GM21390 (cell line): ENCODE data around the gene ZNF692.
A peak's percentile ranks its signal among the peaks of the same experiment; 100 is the strongest.

Experiments used
- ATAC-seq: cut with Tn5 transposase; IDR thresholded peaks from one replicate; pipeline ENCODE4 v1.9.1; 2021; ENCODE audit not compliant: unreplicated experiment

The ZNF692 gene

DNA sequence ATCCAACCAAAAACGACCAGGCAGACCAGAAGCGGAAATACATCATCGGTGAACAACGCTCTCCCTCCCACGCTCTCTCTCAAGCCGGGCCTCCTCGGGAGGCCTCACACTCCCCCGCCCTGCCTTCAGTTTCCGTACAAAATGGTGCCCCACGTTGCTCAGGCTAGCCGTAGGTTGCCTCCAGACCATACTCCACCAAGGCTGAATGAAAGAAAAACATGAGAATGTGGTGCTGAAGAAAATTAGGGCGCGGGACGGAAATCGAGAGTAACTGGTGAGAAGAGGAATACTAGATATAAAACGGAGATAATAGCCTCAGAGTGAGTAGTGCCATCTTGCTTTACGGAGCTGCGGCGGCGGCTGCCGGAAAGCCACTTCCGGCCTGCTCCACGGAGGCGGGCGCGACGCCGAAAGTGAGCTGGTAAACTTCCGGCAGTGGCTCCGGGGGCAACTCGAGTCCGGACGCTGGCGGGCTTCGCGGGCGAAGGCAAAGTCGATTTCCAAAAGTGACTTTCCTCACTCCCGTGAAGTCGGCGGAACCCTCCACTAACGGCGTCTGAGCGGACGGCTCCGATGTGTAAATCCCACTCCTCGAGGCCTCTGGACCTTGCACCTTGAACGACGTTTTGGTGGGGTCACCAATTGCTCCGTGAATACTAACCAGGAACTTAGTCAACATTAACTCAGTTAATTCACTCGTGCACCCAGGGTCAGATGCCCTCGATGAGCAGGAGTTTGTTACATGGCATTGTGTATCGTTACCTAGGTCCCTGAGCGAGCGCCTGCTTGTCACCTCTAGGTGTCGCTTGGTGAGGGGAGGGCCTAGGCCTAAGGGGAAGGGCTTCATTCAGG is 32.8 kb downstream of the ZNF692 start, which contains the start of gene SH3BP5L:
Gene SH3BP5L, minus strand, starts transcription at position 7 of the 852 bp plus-strand sequence. CDS start 980 bp downstream, outside the sequence.
- ATAC-seq: peak; percentile 91

DNA sequence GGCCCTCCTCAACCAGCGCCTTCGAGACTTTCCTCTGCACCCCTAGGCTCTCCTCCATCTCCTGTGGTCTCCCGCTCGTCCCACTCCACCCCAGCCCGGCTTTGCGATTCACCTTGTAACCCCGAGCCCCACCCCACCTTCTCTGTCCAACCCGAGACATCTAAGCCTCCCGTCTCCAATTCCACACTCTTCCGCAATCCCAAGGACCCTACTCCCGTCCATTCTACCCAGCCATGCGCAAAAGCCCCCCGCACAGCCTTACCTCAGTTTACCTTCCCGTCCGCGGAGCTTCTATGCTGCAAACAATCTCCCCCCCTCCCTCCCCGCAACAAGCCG is 33.3 kb downstream of the ZNF692 start:
- peak; percentile 3 for ATAC-seq

DNA sequence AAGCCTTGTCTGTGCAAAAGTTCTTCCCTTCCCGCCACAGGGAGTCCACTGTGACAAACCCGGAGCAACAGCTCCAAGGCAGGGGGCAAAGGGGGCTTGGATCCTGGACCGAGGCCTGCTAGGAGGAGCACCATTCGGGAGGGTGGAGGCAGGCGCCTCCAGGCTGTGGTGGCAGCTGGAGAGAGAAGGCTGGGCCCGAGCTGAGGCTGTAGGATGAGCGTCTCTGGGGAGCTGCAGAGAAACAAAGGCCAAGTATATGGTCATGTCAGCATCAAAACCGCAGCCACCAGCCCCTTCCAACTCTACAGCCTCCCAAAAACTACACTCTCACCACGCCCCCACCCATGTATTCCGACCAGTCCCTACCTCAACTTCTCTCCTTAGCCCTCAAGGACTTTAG is 33.7 kb downstream of the ZNF692 start:
- no peak for ATAC-seq

DNA sequence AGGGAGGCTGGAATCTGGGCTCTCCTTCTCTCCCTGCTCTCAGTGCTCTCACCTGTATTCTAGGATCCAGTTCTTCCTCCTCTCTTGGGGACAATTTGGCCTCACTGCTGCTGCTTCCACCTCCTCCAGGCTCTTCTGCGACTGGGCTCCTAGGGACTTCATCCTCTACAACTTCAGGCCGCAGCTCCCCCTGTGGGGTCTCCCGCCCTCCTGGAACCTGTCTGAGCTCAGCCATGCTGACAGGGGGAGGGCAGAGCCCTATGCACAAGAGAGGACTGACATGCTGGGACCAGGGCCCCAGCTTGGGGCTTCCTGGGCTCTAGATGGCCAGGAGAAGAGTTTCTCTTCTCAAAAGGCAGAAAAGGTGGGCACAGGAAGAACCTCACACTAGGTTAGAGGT is 34.2 kb downstream of the ZNF692 start:
- ATAC-seq: no peak

DNA sequence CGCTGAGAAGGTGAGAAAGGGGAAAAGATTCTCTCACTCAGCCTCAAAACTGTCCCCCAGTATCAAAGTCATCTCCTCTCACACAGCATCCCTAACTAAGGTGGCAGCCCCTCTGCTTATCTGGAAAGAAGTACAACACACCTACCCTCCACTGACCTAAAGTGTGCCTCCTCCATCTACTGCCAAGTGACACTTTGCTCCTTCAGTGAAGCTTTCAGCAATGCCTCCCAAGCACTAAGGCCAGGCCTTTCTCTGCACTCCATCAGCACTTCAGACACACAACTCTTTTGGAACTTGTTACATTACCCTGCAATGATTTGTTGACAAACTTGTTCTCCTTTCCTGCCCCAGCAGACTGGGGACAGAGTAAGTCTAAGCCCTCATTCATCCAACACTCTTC is 34.6 kb downstream of the ZNF692 start:
- ATAC-seq: no peak

DNA sequence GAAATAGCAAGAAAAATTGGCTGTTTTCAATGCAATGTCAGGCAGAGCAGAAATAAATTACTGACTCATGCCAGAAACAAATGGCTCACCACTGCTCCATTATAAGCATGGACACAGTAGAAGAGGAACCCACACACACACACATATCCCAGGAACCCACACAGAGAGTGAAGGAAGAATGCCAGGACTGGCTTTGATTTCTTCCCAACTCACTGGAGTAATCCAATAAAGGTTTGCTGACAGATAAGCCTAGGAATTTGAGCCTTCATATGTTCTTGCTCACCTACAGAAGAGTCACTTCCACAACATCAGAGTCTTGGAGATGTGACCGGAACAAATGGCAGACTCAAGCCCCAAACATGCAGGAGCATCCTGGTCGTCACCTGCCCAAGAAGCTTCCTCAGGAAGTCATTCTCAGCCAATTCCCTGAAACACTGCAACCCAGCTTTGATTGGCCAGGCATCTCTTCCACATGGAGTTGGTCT is 35.3 kb downstream of the ZNF692 start:
- no peak for ATAC-seq

DNA sequence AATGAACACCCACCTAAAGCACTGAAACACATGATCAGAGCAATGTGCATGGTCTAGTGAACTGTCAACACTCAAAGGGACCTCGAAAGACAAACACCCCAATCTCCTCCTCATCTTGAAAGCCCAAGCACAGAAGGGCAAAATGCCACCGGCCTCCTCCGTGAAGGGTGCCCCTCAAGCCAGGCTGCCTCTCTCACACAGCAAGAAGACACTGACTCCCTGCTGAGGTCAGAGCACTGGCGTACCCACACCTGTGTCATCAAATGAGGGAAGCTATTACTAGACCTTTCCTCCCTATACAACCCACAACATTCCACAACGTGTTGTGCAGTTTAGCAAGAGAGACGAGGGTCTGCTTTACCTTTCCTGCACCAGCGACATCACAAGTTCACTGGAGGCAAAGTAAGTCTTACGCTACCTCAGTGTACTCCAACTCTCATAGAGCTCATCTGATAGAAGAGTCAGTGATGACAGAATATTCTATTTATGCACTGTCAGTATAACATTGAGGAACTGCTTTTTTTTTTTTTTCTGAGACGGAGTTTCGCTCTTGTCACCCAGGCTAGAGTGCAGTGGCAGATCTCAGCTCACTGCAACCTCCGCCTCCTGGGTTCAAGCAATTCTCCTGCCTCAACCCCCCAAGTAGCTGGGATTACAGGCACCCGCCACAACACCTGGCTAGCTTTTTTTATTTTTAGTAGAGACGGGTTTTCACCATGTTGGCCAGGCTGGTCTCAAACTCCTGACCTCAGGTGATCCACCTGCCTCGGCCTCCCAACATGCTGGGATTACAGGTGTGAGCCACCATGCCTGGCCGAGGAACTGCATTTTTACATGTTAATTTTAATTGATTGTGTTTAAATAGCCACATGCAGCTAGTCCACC is 36.5 kb downstream of the ZNF692 start:
- peak; percentile 15 for ATAC-seq

DNA sequence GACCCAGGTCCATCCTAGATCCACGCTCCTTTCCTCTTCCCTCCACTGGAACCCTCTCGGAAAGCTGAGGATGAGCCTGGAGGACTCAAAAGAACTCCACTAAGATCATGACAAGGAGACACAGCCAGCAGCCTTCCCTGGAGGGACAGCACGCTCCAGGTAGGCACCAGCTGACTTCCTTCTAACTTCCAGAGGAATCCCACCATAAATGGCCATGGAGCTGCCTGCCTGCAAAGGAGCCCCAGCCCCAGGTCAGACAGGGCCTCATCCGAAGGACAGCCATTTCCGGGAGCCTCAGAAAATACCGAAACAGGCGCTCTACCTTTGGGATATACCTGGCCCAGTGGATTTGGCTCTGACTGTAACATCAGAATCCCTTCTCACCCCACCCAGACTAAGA is 37.2 kb downstream of the ZNF692 start:
- no peak for ATAC-seq

DNA sequence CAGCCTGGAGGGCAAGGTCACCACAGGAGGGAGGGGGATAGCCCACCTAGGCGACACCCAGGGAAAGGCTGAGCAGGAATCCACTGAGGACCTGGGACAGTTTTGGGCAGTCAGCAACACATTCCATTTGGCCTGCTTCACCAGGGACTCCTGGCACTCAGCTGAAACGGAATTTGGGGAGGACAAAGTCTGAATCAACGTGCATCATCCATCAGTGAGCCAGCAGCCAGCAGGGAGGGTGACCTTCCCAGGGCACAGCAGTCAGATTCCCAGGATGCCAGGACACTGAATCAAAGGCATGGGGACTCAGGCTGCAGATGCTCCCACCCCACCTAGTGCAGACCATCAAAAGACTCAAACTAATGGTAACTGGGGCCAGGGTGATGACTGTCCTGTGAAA is 37.8 kb downstream of the ZNF692 start:
- no peak for ATAC-seq

DNA sequence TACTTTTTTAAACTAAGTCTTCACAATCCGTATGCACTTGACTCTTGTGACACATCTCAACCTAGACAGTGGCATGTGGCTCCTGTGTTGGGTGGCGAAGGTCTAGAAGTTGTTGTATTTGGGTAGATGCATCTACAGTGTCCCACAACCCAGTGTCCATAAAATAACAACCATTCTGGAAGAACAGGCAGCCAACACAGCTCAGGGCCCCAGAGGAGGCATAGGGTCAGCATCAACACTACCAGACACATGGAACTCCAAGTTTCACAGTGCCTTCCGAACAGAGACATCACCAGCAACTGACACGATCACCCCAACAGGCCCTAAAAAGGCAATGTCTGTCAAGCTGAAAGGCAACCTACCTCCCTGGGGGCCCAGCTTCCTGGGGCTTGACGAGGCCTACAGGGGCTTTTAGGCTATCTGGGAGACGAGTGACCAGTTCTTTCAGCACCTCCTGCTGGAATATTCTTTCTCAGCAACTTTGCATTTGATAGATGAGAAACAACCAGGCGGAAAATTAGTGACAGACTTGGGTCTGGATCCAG is 38.8 kb downstream of the ZNF692 start:
- ATAC-seq: no peak

DNA sequence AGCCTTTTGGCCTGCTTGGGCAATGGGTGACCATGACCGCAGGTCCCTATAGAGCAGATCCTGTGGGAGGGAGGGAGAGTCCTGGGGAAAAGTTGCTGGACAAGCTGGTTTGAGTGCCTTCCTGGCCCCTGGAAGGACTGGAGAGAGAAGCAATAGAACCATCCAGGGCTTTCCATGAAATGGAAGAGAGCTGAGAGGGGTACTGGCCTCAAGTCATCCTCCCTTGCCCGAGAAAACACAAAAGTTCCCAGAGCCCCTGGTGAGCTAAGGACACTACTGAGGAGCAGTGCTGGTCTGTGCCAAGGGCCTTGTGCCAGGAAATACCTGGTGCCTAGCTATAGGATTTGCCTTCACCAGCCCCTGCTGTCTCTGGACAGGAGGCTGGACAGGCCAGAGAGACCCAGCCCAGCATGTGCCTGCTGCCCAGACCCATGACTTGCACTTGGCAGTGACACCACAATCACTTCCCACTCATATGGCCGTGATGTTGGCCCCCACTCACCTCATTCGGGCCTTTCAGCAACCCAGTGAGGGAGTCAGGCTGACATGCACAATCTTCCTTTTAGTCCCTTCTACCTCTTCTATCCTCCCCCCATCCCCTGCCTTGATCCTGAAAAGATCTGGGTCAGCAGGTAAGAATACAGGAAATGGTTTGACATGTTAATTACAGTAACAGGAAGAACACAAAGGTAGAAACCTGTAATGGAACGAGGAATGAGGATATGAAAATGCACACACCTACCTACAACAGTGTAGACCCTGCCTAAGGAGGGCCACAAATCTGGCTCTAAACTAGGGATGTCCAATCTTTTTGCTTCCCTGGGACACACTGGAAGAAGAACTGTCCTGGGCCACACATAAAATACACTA is 40.1 kb downstream of the ZNF692 start:
- ATAC-seq: peak; percentile 41

DNA sequence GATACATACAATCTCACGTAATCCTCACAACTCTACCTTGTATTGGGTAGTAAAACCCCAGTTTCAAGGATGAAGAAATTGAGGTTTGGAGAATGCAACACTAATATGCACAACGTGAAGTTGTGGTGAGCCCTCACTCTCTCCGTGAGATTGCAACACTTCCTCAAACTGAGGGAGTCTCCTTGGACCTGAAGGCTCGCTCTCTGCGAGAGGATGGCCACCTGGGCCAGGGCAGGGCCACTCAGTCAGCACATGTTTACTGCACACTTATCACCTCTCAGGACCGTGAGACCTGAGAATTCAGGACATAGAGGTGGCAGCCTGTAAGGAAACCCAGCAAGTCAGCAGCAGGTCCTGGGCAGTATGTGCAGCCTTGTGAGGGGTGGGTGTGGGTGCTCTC is 41.8 kb downstream of the ZNF692 start:
- no peak for ATAC-seq

DNA sequence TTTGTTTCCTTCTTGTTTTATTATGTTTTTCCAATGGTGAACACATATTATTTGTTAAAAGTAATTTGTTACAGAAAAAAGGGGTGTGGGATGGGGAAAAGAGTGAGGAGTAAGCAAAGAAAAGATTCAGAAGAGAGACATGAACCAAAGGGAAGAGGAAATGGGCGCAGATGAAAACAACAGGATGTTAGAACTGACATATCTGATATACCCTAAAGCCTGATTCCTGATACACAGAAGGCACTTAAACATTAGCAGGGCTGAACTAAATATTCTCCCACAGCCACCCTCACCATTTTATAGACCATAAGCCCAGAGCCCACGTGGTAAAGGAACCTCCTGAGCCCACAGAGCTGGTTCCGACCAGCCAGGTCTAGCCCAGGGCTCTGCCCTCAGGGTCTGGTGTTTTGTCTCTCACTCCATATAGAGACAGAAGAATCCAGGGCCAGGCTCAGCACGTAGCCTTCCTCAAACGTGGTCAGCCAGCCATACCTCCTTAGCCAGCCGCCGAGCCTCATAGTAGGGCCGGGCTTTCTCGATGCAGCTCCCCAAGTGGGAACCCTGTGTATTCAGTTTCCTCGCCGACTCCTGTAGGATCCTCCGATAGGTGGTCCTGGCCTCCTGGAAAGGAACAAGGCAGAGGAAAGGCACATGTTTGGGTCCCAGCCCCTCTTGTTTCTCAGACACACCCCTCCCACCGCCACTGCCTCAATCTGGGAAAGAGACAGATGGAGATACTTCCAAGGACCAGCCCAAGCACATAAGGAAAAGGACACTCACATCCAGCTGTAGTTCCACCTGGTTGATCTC is 42.6 kb downstream of the ZNF692 start:
- no peak for ATAC-seq

DNA sequence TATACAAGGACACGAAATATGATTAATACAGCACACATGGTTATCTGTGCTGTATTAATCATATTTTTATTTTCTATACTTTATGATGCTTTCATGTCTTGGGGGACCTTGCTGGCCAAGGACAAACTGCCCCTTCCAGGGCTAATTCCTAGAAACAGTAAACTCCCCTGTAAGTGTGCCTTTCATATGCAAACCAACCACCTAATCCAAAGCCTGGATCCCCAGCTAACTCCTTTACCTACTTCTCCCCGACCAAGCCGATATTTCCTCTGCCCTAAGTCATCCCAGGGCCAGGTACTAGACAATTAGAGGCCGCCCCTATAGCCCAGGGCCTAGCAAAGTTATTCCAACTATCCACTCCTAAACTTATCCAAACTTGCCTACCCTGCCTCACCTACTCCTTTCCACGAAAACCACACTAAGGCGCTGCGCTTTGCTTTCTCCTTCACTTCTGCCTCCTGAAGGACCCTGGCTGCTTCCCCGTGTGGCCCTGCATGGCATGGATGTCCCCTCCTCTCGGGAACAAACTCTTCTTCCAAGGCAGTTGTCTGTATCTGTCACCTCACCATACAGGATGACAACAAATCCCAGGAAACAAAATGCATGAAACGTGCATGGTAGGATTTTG is 43.4 kb downstream of the ZNF692 start:
- no peak for ATAC-seq

DNA sequence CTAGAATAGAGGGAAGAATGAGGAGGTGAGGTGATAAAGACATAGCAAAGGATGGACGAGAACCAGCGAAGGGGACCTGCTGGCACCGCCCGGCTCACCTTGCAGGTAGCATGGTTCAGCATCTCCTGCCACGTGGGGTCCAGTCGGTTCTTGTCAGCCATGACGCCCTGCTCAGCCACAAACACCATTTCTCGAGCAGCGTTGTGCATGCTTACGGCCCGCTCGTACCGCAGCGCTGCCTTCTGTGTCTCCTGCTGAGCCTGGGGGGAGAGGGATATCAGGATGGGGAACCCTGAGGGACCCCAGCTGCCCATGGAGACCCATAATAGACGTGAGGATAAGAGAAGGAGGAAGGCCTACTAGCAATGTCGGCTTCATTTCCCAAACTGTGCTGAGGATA is 44.5 kb downstream of the ZNF692 start:
- ATAC-seq: no peak

DNA sequence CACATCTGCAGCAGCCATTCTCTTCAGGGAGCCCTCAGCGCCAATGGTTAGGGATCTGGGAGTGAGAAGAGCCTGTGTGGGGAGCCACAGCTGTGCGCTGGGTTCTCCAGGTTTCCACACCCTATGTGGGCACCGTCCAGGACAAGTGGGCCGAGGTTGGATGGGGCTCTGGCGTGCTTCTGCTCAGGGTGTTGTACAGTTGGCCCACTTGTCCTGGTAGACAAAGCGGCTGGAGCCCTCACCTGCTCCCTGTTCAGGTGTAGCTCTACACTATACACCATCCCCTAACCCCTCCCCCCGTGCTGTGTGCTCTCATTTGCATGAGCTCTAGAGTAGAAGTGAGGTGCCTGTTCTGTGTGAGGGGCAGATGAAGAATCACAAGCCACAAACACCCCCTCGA is 45.3 kb downstream of the ZNF692 start:
- ATAC-seq: no peak

DNA sequence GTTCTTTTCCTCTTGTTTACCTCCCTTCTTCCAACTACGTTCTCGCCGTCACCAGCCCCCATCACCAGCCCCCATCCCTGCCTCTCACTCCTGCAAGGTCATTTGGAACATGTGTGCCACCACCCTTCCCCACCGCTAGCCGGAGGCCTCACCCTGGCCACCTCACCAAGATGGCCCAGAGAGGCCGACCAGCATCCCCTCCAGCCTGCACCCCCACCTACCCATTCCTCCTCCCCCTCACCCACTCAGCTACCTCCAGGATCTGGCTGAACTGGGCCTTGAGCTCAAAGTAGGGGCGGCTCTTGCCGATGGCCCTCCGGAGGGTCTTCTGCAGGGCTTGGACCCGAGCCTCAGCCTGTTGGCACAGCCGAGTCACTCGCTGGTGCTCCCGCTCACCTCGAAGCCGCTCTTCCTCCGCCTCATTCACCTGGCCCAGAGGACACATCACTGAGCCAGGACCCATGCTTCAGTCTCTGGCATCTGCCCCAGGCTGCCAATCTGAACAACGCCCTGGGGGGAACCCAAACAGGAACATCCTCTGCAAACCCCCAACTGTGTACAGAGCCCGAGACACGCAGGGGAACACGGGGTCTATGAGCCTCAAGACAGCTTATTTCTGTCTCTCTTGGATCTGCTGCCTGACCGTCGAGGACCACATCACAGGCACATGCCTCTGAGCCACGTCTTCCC is 46.0 kb downstream of the ZNF692 start:
- ATAC-seq: no peak

DNA sequence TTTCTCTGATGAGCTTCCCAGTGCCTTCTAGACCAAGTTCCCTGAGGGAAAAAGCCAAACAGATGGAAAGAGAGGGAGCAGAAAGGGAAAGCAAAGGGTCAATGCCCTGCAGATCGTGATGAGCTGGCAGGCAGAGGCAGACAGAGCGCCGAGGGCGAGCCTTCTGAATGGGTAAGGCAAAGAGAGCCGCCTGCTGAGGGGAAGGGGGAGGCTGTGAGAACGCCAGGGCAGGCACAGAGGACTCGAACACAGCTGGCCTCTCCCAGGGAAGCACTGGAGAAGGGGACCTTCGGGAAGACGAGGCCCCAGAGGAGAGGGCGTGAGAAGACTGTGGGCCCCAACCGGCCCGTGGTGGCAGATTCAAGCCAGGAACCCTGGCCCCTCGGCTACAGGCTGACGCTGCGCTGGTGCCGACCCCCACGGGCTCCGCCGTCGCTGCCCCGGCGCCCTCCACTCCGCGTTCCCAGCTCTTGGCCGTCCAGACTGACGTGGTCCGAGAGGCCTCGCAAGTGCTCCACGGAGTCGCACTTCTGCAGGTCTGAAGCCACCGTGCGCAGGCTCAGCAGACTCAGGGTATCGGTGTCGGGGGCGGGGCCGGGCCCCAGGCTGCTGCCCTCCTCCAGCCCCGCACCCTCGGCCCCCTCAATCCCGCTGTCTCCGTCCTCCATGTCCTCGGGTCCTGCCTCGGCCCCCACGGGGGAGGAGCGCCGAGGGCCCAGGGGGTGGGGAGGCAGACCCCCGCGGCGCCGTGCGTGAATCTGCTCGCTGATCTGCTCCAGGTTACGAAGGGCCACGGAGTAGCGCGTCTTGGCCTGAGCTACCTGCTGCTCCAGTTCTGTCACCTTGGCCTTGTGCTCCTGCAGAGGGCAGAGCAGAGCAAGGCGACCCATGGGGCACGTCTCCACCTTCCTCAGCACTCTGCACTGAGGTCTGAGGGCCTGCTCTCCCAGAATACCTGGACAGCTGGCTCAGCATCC is 47.1 kb downstream of the ZNF692 start:
- ATAC-seq: no peak
